SK-N-SH (cell line): ENCODE results near the gene H1-8.

Experiments used
- CTCF ChIP-seq: fragments of 200-600 bp; sonication (generic); IDR thresholded peaks from 2 replicates; pipeline ENCODE4 v1.6.1; 2017; ENCODE audit warnings: antibody characterized with exemption, mild to moderate bottlenecking, moderate library complexity
- EP300 ChIP-seq, 2 experiments: IDR thresholded peaks; 2 replicates each; pipeline versions ENCODE4 v1.4.0 to v1.6.1; 2012; ENCODE audit warnings: borderline replicate concordance in 1 of 2, low read depth in 1 of 2, low read length in 1 of 2
- GABPA ChIP-seq: IDR thresholded peaks from 2 replicates; pipeline ENCODE4 v1.4.0; 2012; ENCODE audit warnings: low read depth, mild to moderate bottlenecking
- JUND ChIP-seq: IDR thresholded peaks from 2 replicates; pipeline ENCODE4 v1.4.0; 2012
- RCOR1 ChIP-seq: fragments of 150-350 bp; IDR thresholded peaks from 2 replicates; pipeline ENCODE4 v1.6.1; 2017; ENCODE audit warnings: antibody characterized with exemption, low read length
- SIN3A ChIP-seq: IDR thresholded peaks from 2 replicates; pipeline ENCODE4 v1.6.1; 2012; ENCODE audit warnings: low read depth, mild to moderate bottlenecking, low read length, moderate library complexity, borderline replicate concordance
- ZBTB33 ChIP-seq: IDR thresholded peaks from 2 replicates; pipeline ENCODE4 v1.4.0; 2012; ENCODE audit warnings: low read depth, borderline replicate concordance

GRCh38 chr3:129590215-129590614, 47.2 kb downstream of the H1-8 start:
- TF ChIP-seq CTCF (no peak), RCOR1 (no peak), ZBTB33 (no peak), GABPA (no peak), JUND (no peak), SIN3A (no peak), EP300 (IDR thresholded peaks at IDR 0.05; ENCODE audit: borderline replicate concordance in 1 of 2, low read depth in 1 of 2, low read length in 1 of 2) (no peak)
